Spleen (tissue), 13 donors: ENCODE measurements around the gene KREMEN1. TPM values are rescaled to one million over a fixed set of nuclear protein-coding genes. Genes with fewer than 3 reads are reported as not detected.

Experiments
- DNase-seq: peaks from one replicate; pipeline ENCODE4 v3.0.0-alpha.2; 2020
- H3K27ac ChIP-seq, 8 donors: fragments of 200-600 bp; sonication (generic) in 7 of 8; 1 replicate in 4 of 8; 2 replicates in 4 of 8; pipeline versions ENCODE4 v1.5.0 to v1.8.0; 2016 to 2021; ENCODE audit warnings: inconsistent platforms in 4 of 8, mild to moderate bottlenecking in 4 of 8, moderate library complexity in 1 of 8
- H3K27me3 ChIP-seq, 7 donors: fragments of 200-600 bp; sonication (generic) in 6 of 7; replicated peaks in 1 of 7; 1 replicate in 4 of 7; 2 replicates in 3 of 7; pipeline versions ENCODE4 v1.5.0 to v1.8.0; 2016 to 2021; ENCODE audit warnings: inconsistent platforms in 3 of 7, mild to moderate bottlenecking in 1 of 7
- H3K36me3 ChIP-seq, 6 donors: fragments of 200-600 bp; sonication (generic) in 5 of 6; 1 replicate in 4 of 6; 2 replicates in 2 of 6; pipeline versions ENCODE4 v1.5.0 to v1.8.0; 2016 to 2021; ENCODE audit warnings: inconsistent platforms in 2 of 6
- H3K4me1 ChIP-seq, 6 donors: fragments of 200-600 bp; sonication (generic) in 5 of 6; 1 replicate in 3 of 6; 2 replicates in 3 of 6; pipeline versions ENCODE4 v1.5.0 to v1.8.0; 2016 to 2021; ENCODE audit warnings: inconsistent platforms in 3 of 6
- H3K4me3 ChIP-seq, 8 donors: fragments of 200-600 bp; sonication (generic) in 7 of 8; 1 replicate in 4 of 8; 2 replicates in 4 of 8; pipeline versions ENCODE4 v1.5.0 to v1.8.0; 2016 to 2021; ENCODE audit warnings: inconsistent platforms in 4 of 8, mild to moderate bottlenecking in 4 of 8, moderate library complexity in 2 of 8
- H3K9me3 ChIP-seq, 8 donors: fragments of 200-600 bp; sonication (generic) in 7 of 8; 1 replicate in 4 of 8; 2 replicates in 4 of 8; pipeline versions ENCODE4 v1.5.0 to v1.8.0; 2016 to 2021; ENCODE audit warnings: inconsistent platforms in 4 of 8
- POLR2A ChIP-seq, 3 donors: fragments of 450-650 bp; IDR thresholded peaks; one replicate each; pipeline ENCODE4 v1.5.1; 2017; ENCODE audit warnings: antibody characterized with exemption in 3 of 3, mild to moderate bottlenecking in 1 of 3
- POLR2AphosphoS5 ChIP-seq, 3 donors: sonication (generic); formaldehyde crosslinking; IDR thresholded peaks; one replicate each; pipeline ENCODE4 v1.5.1; 2017; ENCODE audit warnings: antibody characterized with exemption in 3 of 3
- WGBS, 5 donors: extraction: QIAGEN DNeasy Blood & Tissue Kit in 3 of 5; methylation state at CpG; one replicate each; pipeline versions ENCODE4 v1.1.5 to v1.1.7; 2013 to 2018; 5-methylcytosine and 5-hydroxymethylcytosine counted together
- intact Hi-C: fragments of 100-400 bp; cut with DNase I; formaldehyde crosslinking; loops from one replicate; pipeline ENCODE4 v1.15.0; 2023; ENCODE audit warnings: low total_unique reads
- long read RNA-seq, 2 donors: transcript quantifications; one replicate each; lab custom pipeline, GENCODE V29; 2026
- polyA plus RNA-seq, 3 donors: library from polyadenylated mRNA; stranded (reverse); fragments of 200-250 nt; gene quantifications; one replicate each; pipeline ENCODE4 v1.2.1, GENCODE V29; 2013
- total RNA-seq, 7 donors: library from RNA; depleted of rRNA in 3 of 7; stranded (reverse); fragments of >200 nt in 3 of 7; fragmentation: NEBNext Ultra II Directional in 4 of 7; extraction: Animal tissue kit (Norgen Biotek cat#: 25700) in 4 of 7; gene quantifications; one replicate each; pipeline versions ENCODE4 v1.1.0 to v1.2.1, GENCODE V29; 2016 to 2021
- TF ChIP-seq, protein P1 (sequence below), 11 experiments: fragments of 200-600 bp in 7 of 11; fragments of 450-650 bp in 4 of 11; sonication (generic) in 4 of 11; IDR thresholded peaks in 8 of 11; conservative IDR thresholded peaks in 3 of 11; 1 replicate in 7 of 11; 2 replicates in 4 of 11; pipeline versions ENCODE4 v1.4.0 to v1.8.0; 2016 to 2021; ENCODE audit warnings: antibody characterized with exemption in 11 of 11, inconsistent platforms in 4 of 11, mild to moderate bottlenecking in 1 of 11
- donor health status: healthy with polysubstance abuse.
- donor health status: DM: no; HTN: no; CAD: no; lungs with moderate emphysema.
- donor health status: DM: no; HTN: no; CAD: no.
- donor health status: Bipolar disorder and iron deficiency.
- donor health status: healthy.
- donor health status: DM: no; HTN: no; CAD: no.
- donor health status: DM: yes; HTN: yes; CAD: no.

The KREMEN1 gene
- total RNA-seq (10 to 100 TPM; 15.0 to 41.3 (median 29.0) TPM), polyA plus RNA-seq (1 to 10 TPM; 1.5 to 4.7 (median 2.2) TPM)
- long read RNA-seq, donor 1, full-length matches to known transcripts, result 3 of 3 reads
- long read RNA-seq, donor 1, partial matches to known transcripts, result 0 of 3 reads
- long read RNA-seq, donor 1, other reads (novel, unspliced or antisense), result 0 of 3 reads
- long read RNA-seq, donor 2, full-length matches to known transcripts, result 1 of 1 reads
- long read RNA-seq, donor 2, partial matches to known transcripts, result 0 of 1 reads
- long read RNA-seq, donor 2, other reads (novel, unspliced or antisense), result 0 of 1 reads

DNA sequence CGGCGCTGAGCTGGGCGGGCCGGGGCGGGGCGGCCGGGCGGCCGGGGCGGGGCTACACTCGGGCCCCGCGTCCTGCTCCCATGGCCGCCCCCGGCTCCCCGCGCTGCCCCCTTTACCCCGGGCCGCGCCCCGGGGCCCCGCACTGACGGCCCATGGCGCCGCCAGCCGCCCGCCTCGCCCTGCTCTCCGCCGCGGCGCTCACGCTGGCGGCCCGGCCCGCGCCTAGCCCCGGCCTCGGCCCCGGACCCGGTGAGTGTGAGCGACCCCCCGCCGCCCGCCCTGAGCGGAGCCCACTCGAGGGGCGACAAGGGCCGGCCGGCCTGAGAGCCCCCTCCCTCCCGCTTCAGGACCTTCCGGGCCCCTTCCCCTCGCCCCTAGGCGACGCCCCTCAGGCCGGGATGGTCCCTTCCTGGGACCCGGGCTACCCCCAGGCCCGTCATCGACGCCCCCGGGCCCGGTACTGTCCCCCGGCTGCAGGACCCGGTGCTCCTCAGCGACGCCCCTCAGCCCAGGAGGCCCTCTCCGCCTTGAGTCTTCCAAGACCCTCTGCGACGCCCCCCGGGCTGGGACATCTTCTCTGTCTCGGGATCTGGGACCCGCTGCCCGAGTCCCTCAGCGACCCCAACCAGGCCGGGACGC, at the start of gene KREMEN1:
Gene KREMEN1 (plus strand): TSS at position 57 of the 639 bp plus-strand sequence. CDS start 96 bp downstream, at position 153.
- Histone ChIP-seq H3K9me3 (no peaks in the 10 kb centered on the region), H3K27ac (peak within 1 kb of the TSS in 7 of 8 donors; percentile 22 to 88 (median 71)), H3K36me3 (no peaks in the 10 kb centered on the region), H3K4me3 (peak within 1 kb of the TSS; percentile 48 to 80 (median 55)), H3K4me1 (peaks cover 17 to 58% (median 34%) of the 10 kb centered on the region in 6 donors), H3K27me3 (peaks cover 0 to 77% (median 25%) of the 10 kb centered on the region in 7 donors)
- TF ChIP-seq, protein P1, sequence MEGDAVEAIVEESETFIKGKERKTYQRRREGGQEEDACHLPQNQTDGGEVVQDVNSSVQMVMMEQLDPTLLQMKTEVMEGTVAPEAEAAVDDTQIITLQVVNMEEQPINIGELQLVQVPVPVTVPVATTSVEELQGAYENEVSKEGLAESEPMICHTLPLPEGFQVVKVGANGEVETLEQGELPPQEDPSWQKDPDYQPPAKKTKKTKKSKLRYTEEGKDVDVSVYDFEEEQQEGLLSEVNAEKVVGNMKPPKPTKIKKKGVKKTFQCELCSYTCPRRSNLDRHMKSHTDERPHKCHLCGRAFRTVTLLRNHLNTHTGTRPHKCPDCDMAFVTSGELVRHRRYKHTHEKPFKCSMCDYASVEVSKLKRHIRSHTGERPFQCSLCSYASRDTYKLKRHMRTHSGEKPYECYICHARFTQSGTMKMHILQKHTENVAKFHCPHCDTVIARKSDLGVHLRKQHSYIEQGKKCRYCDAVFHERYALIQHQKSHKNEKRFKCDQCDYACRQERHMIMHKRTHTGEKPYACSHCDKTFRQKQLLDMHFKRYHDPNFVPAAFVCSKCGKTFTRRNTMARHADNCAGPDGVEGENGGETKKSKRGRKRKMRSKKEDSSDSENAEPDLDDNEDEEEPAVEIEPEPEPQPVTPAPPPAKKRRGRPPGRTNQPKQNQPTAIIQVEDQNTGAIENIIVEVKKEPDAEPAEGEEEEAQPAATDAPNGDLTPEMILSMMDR (IDR thresholded peaks at IDR 0.05 in 8 of 11, conservative IDR thresholded peaks at IDR 0.05 in 3 of 11), result no peak
- peak in 1 of 3 donors; percentile 1 for TF ChIP-seq POLR2AphosphoS5 (IDR thresholded peaks at IDR 0.05)
- WGBS, 5 donors, result 2 to 10% (median 2%) methylated on average over 27 to 76 of the region's 76 CpGs; no CpG with 5 or more reads in 1 of the 5 donors
- intact Hi-C loops, result no loop called here
- peak; percentile 87 for DNase-seq

- H3K9me3 ChIP-seq, result no peaks in the 10 kb centered on the region
- WGBS, 5 donors, result 50 to 70% (median 61%) methylated on average over 3 of the region's 3 CpGs
- DNase-seq, result no peak
- H3K4me1 ChIP-seq, result peaks cover 0 to 9% (median 8%) of the 10 kb centered on the region in 6 donors
- no peaks in the 10 kb centered on the region for H3K27me3 ChIP-seq
- H3K4me3 ChIP-seq, result no peak overlapping the region
- no peaks in the 10 kb centered on the region for H3K36me3 ChIP-seq
- intact Hi-C loops, result no loop called here
- TF ChIP-seq POLR2A (IDR thresholded peaks at IDR 0.05), result no peak
- TF ChIP-seq, protein P1 (IDR thresholded peaks at IDR 0.05 in 8 of 11, conservative IDR thresholded peaks at IDR 0.05 in 3 of 11), result no peak
- TF ChIP-seq POLR2AphosphoS5 (IDR thresholded peaks at IDR 0.05), result no peak
- H3K27ac ChIP-seq, result no peak overlapping the region
Observed at GRCh38 chr22:29023172-29023796, 49.6 kb upstream of the KREMEN1 start.

- Histone ChIP-seq H3K27ac (no peak overlapping the region), H3K9me3 (no peaks in the 10 kb centered on the region), H3K4me1 (peaks cover 3 to 28% (median 21%) of the 10 kb centered on the region in 6 donors), H3K4me3 (no peak overlapping the region), H3K27me3 (peaks cover 0 to 31% (median 18%) of the 10 kb centered on the region in 7 donors), H3K36me3 (no peaks in the 10 kb centered on the region)
- DNase-seq, result no peak
- intact Hi-C loops, result no loop called here
- TF ChIP-seq POLR2AphosphoS5 (IDR thresholded peaks at IDR 0.05) (no peak), POLR2A (IDR thresholded peaks at IDR 0.05) (no peak)
- TF ChIP-seq, protein P1 (IDR thresholded peaks at IDR 0.05 in 8 of 11, conservative IDR thresholded peaks at IDR 0.05 in 3 of 11), result no peak
- 89 to 98% (median 94%) methylated on average over 3 of the region's 3 CpGs for WGBS, 5 donors
Observed at GRCh38 chr22:29026579-29026978, 46.3 kb upstream of the KREMEN1 start.

GRCh38 chr22:29028468-29028867, 44.4 kb upstream of the KREMEN1 start:
- Histone ChIP-seq H3K36me3 (no peaks in the 10 kb centered on the region), H3K27ac (no peak overlapping the region), H3K4me1 (peaks cover 4 to 39% (median 28%) of the 10 kb centered on the region in 6 donors), H3K4me3 (no peak overlapping the region), H3K9me3 (no peaks in the 10 kb centered on the region), H3K27me3 (peaks cover 0 to 39% (median 19%) of the 10 kb centered on the region in 7 donors)
- 88 to 95% (median 93%) methylated on average over 4 of the region's 4 CpGs for WGBS, 5 donors
- TF ChIP-seq, protein P1 (IDR thresholded peaks at IDR 0.05 in 8 of 11, conservative IDR thresholded peaks at IDR 0.05 in 3 of 11), result no peak
- TF ChIP-seq POLR2AphosphoS5 (IDR thresholded peaks at IDR 0.05) (no peak), POLR2A (IDR thresholded peaks at IDR 0.05) (no peak)
- DNase-seq, result no peak
- intact Hi-C loops, result no loop called here
